K562 (cell line): ENCODE measurements around the gene GTF3C1. TPM values are rescaled to one million over a fixed set of nuclear protein-coding genes. Genes with fewer than 3 reads are reported as not detected.

Source experiments
- BRF1 ChIP-seq: IDR thresholded peaks from 3 replicates; pipeline ENCODE4 v1.6.1; 2011; ENCODE audit warnings: borderline replicate concordance, mild to moderate bottlenecking; ENCODE audit not compliant: insufficient read length; ENCODE audit errors: extremely low read depth
- CBFA2T2 ChIP-seq: fragments of 450-650 bp; conservative IDR thresholded peaks from 2 replicates; pipeline ENCODE4 v1.6.1; 2017; ENCODE audit warnings: mild to moderate bottlenecking
- CCAR2 ChIP-seq: fragments of 200-400 bp; formaldehyde crosslinking; IDR thresholded peaks from 2 replicates; pipeline ENCODE4 v1.6.1; 2017; ENCODE audit warnings: mild to moderate bottlenecking, low read depth, low read length
- CHCHD3 ChIP-seq: fragments of 250-450 bp; sonication (Bioruptor Pico); IDR thresholded peaks from 2 replicates; pipeline ENCODE4 v2.1.2; 2022; ENCODE audit warnings: mild to moderate bottlenecking
- E2F1 ChIP-seq: sonication (generic); formaldehyde crosslinking; IDR thresholded peaks from 2 replicates; pipeline ENCODE4 v1.8.1; 2023; ENCODE audit warnings: mild to moderate bottlenecking, missing genetic modification reagents, moderate library complexity
- EP400 ChIP-seq: fragments of 450-650 bp; IDR thresholded peaks from 2 replicates; pipeline ENCODE4 v1.6.1; 2017; ENCODE audit warnings: antibody characterized with exemption, mild to moderate bottlenecking, moderate library complexity
- HOXB6 ChIP-seq: fragments of 250-450 bp; sonication (Bioruptor Pico); IDR thresholded peaks from 2 replicates; pipeline ENCODE4 v1.5.1; 2022; ENCODE audit warnings: mild to moderate bottlenecking, borderline replicate concordance
- MNT ChIP-seq, 2 experiments: fragments of 450-650 bp; conservative IDR thresholded peaks; 2 replicates each; pipeline ENCODE4 v1.6.1; 2017; ENCODE audit warnings: mild to moderate bottlenecking in 2 of 2, moderate library complexity in 2 of 2
- MTA3 ChIP-seq: fragments of 450-650 bp; formaldehyde crosslinking; IDR thresholded peaks from 2 replicates; pipeline ENCODE4 v1.6.1; 2017; ENCODE audit warnings: mild to moderate bottlenecking, borderline replicate concordance
- MYBL2 ChIP-seq, 2 experiments: fragments of 450-650 bp in 1 of 2; sonication (generic) in 1 of 2; formaldehyde crosslinking in 1 of 2; IDR thresholded peaks; 2 replicates each; pipeline versions ENCODE4 v1.6.1 to v1.8.1; 2017 to 2022; ENCODE audit warnings: borderline replicate concordance in 1 of 2, inconsistent platforms in 1 of 2, low read depth in 1 of 2, mild to moderate bottlenecking in 1 of 2, missing genetic modification reagents in 1 of 2, moderate library complexity in 1 of 2
- NFIC ChIP-seq: fragments of 450-650 bp; IDR thresholded peaks from 2 replicates; pipeline ENCODE4 v1.6.1; 2017; ENCODE audit warnings: mild to moderate bottlenecking, inconsistent platforms
- NUFIP1 ChIP-seq: fragments of 450-650 bp; IDR thresholded peaks from 2 replicates; pipeline ENCODE4 v1.6.1; 2018; ENCODE audit not compliant: partially characterized antibody
- PHTF2 ChIP-seq: fragments of 250-450 bp; sonication (Bioruptor Pico); IDR thresholded peaks from 2 replicates; pipeline ENCODE4 v1.5.0; 2021; ENCODE audit warnings: mild to moderate bottlenecking
- SIX5 ChIP-seq, 2 experiments: IDR thresholded peaks; 2 replicates each; pipeline ENCODE4 v1.6.1; 2011; ENCODE audit warnings: low read length in 2 of 2, borderline replicate concordance in 1 of 2, low read depth in 1 of 2, mild to moderate bottlenecking in 1 of 2, moderate library complexity in 1 of 2; ENCODE audit not compliant: insufficient read depth in 1 of 2
- SNAPC5 ChIP-seq: fragments of 250-450 bp; sonication (Bioruptor Pico); IDR thresholded peaks from 2 replicates; pipeline ENCODE4 v1.8.0; 2021; ENCODE audit warnings: moderate library complexity, mild to moderate bottlenecking, inconsistent platforms
- SREBF1 ChIP-seq: fragments of 150-350 bp; IDR thresholded peaks from 2 replicates; pipeline ENCODE4 v1.6.1; 2014; ENCODE audit warnings: antibody characterized with exemption, low read depth, low read length, borderline replicate concordance
- STAG1 ChIP-seq: sonication (generic); formaldehyde crosslinking; IDR thresholded peaks from 2 replicates; pipeline ENCODE4 v1.5.0; 2020; ENCODE audit warnings: missing genetic modification reagents, borderline replicate concordance
- THRAP3 ChIP-seq: fragments of 450-650 bp; IDR thresholded peaks from 2 replicates; pipeline ENCODE4 v1.6.1; 2016; ENCODE audit warnings: mild to moderate bottlenecking, inconsistent platforms, borderline replicate concordance
- ZNF165 ChIP-seq: fragments of 250-450 bp; sonication (Bioruptor Pico); IDR thresholded peaks from 2 replicates; pipeline ENCODE4 v1.4.0; 2020; ENCODE audit warnings: borderline replicate concordance
- ZNF431 ChIP-seq: sonication (generic); formaldehyde crosslinking; IDR thresholded peaks from 2 replicates; pipeline ENCODE4 v1.8.0; 2022; ENCODE audit warnings: mild to moderate bottlenecking, missing genetic modification reagents
- ZNF518B ChIP-seq: fragments of 250-450 bp; sonication (Bioruptor Pico); IDR thresholded peaks from 2 replicates; pipeline ENCODE4 v1.5.0; 2021; ENCODE audit warnings: mild to moderate bottlenecking, moderate library complexity
- ZNF77 ChIP-seq: fragments of 250-450 bp; sonication (Bioruptor Pico); IDR thresholded peaks from 2 replicates; pipeline ENCODE4 v1.5.0; 2020
- ZNF785 ChIP-seq: fragments of 250-450 bp; sonication (Bioruptor Pico); IDR thresholded peaks from 2 replicates; pipeline ENCODE4 v1.4.0; 2020; ENCODE audit warnings: mild to moderate bottlenecking
- ZZZ3 ChIP-seq: fragments of 450-650 bp; IDR thresholded peaks from 2 replicates; pipeline ENCODE4 v1.6.1; 2016; ENCODE audit warnings: antibody characterized with exemption, mild to moderate bottlenecking, moderate library complexity
- polyA plus RNA-seq, 8 experiments: library from polyadenylated mRNA; depleted of rRNA in 4 of 8; stranded (reverse) in 5 of 8; unstranded in 3 of 8; fragments of >200 nt; fragmentation: Nextera tagmentation in 2 of 8; fragmentation: Illumina TruSeq in 1 of 8; extraction: Ambion mirVana in 2 of 8; extraction: Trizol in 1 of 8; gene quantifications; 2 replicates each; pipeline versions ENCODE4 v1.2.1 to v1.2.3, GENCODE V29; 2011 to 2014; ENCODE audit warnings: inconsistent platforms in 1 of 8, missing spikeins in 1 of 8
- total RNA-seq, 7 experiments: library from RNA; depleted of rRNA in 6 of 7; stranded (reverse); fragments of >200 nt in 6 of 7; fragmentation: Illumina TruSeq in 2 of 7; extraction: Trizol in 2 of 7; gene quantifications; 2 replicates each; pipeline versions ENCODE4 v1.2.1 to v1.2.3, GENCODE V29; 2011 to 2021; ENCODE audit warnings: low replicate concordance in 1 of 7

GTF3C1 gene
- total and polyA plus RNA-seq, 9 of the 15 experiments (the other 6 are each of a cell fraction or from before 2014, with no cell fraction given), result 0.72 to 63.6 (median 30.9) TPM

- TF ChIP-seq MYBL2 (IDR thresholded peaks at IDR 0.05; ENCODE audit: low read depth) (no peak), MYBL2 (CRISPR knock-in tag; IDR thresholded peaks at IDR 0.05; ENCODE audit: borderline replicate concordance) (no peak), BRF1 (no peak), E2F1 (CRISPR knock-in tag) (no peak), ZNF431 (no peak), SREBF1 (no peak), ZNF77 (CRISPR knock-in tag) (no peak), MTA3 (no peak), STAG1 (CRISPR knock-in tag) (no peak), PHTF2 (no peak), NFIC (peak; percentile 75), ZNF785 (no peak), SNAPC5 (CRISPR knock-in tag) (no peak), CCAR2 (no peak), HOXB6 (CRISPR knock-in tag) (no peak), CBFA2T2 (peak; percentile 94), THRAP3 (no peak), ZZZ3 (no peak), EP400 (no peak), NUFIP1 (no peak), ZNF165 (CRISPR knock-in tag) (no peak), MNT (conservative IDR thresholded peaks at IDR 0.05) (peak in 1 of 2 experiments; percentile 47; a peak in 1 of 4 replicates), ZNF518B (CRISPR knock-in tag) (no peak), CHCHD3 (CRISPR knock-in tag) (no peak), SIX5 (IDR thresholded peaks at IDR 0.05; ENCODE audit: borderline replicate concordance in 1 of 2, insufficient read depth in 1 of 2, low read depth in 1 of 2, low read length in 2 of 2) (no peak)
Observed at GRCh38 chr16:27430923-27431484, 118.7 kb downstream of the GTF3C1 start (continued).
